ENCODE measurements around the gene CBLC. TPM values are rescaled to one million over a fixed set of nuclear protein-coding genes. Genes with fewer than 3 reads are reported as not detected.

CBLC gene
- total RNA-seq, 1 experiment from 2014 or later, result 20.5 TPM

- H3K4me1 Mint-ChIP-seq, result no peaks in the 10 kb centered on the region
- no peak overlapping the region for H3K27ac Mint-ChIP-seq
- H3K9me3 Mint-ChIP-seq, result no peaks in the 10 kb centered on the region
- ChIA-PET POLR2A (interaction anchor here (0.7 kb wide), 1 partner anchor 427 kb away, joined by 3 read pairs; no protein-coding TSS in a partner anchor), CTCF (interaction anchor here (1.3 to 15.6 kb wide), 3 partner anchors 9 to 43 kb away, joined by 6 to 548 read pairs (median 7); partner anchors contain the start of gene CBLC)
- H3K4me3 Mint-ChIP-seq, result no peak overlapping the region
- H3K27me3 Mint-ChIP-seq (ENCODE audit: low read depth), result peaks cover 13% of the 10 kb centered on the region
- H3K36me3 Mint-ChIP-seq, result no peaks in the 10 kb centered on the region
- DNase-seq (ENCODE audit: low spot score) (no peak), ATAC-seq (no peak)
- no peak for TF ChIP-seq E2F1 (CRISPR knock-in tag; IDR thresholded peaks at IDR 0.05)
- TF ChIP-seq ATF2 (CRISPR knock-in tag; IDR thresholded peaks at IDR 0.05; ENCODE audit: borderline replicate concordance, low read depth), result no peak
- TF ChIP-seq PRDM15 (CRISPR knock-in tag; IDR thresholded peaks at IDR 0.05), result no peak
- TF ChIP-seq ZNF512 (CRISPR knock-in tag; IDR thresholded peaks at IDR 0.05; ENCODE audit: borderline replicate concordance), result no peak
- TF ChIP-seq ZBTB43 (CRISPR knock-in tag; IDR thresholded peaks at IDR 0.05), result no peak
- no peak for TF ChIP-seq CDX4 (CRISPR knock-in tag; IDR thresholded peaks at IDR 0.05; ENCODE audit: borderline replicate concordance)
- TF ChIP-seq CTCF (IDR thresholded peaks at IDR 0.05), result no peak
- no peak for TF ChIP-seq ERG (CRISPR knock-in tag; IDR thresholded peaks at IDR 0.05)
- no peak for TF ChIP-seq USF2 (CRISPR knock-in tag; IDR thresholded peaks at IDR 0.05)
- no peak for TF ChIP-seq FOXP4 (CRISPR knock-in tag; IDR thresholded peaks at IDR 0.05)
- TF ChIP-seq HMGXB4 (CRISPR knock-in tag; IDR thresholded peaks at IDR 0.05), result no peak
- no peak for TF ChIP-seq MYBL2 (CRISPR knock-in tag; IDR thresholded peaks at IDR 0.05)
- no peak for TF ChIP-seq ATF1 (CRISPR knock-in tag; IDR thresholded peaks at IDR 0.05)
- no peak for TF ChIP-seq ZBTB21 (CRISPR knock-in tag; IDR thresholded peaks at IDR 0.05; ENCODE audit: borderline replicate concordance)
- no peak for TF ChIP-seq ATF3 (CRISPR knock-in tag; conservative IDR thresholded peaks at IDR 0.05)
These were observed 46.1 kb upstream of the CBLC start for GRCh38 chr19:44731622-44732021.
